OCI-LY3 (cell line): ENCODE measurements around the gene ORC6.

Experiments
- H2AFZ ChIP-seq: fragments of 200-600, 300-600 bp; shearing (Covaris generic); 2 replicates; pipeline ENCODE4 v1.6.0; 2014; ENCODE audit warnings: antibody characterized with exemption, low read depth, low read length
- H3K27ac ChIP-seq: fragments of 200-600, 300-600 bp; sonication (generic); 2 replicates; pipeline ENCODE4 v1.5.1; 2014; ENCODE audit warnings: mild to moderate bottlenecking, low read length, moderate library complexity, mixed read lengths
- H3K27me3 ChIP-seq: fragments of 200-600, 300-600 bp; sonication (generic); 2 replicates; pipeline ENCODE4 v1.6.1; 2014; ENCODE audit warnings: low read depth, low read length, mixed read lengths
- H3K36me3 ChIP-seq: fragments of 200-600, 300-600 bp; sonication (generic); replicated peaks from 2 replicates; pipeline ENCODE3; 2014; ENCODE audit warnings: low read depth, low read length, mixed read lengths
- H3K4me1 ChIP-seq: fragments of 300-600, 200-600 bp; sonication (generic); 2 replicates; pipeline ENCODE4 v1.6.1; 2014; ENCODE audit warnings: low read length, mixed read lengths
- H3K4me2 ChIP-seq: fragments of 200-600, 300-600 bp; sonication (generic); 2 replicates; pipeline ENCODE4 v1.6.1; 2014; ENCODE audit warnings: low read length, mixed read lengths
- H3K4me3 ChIP-seq: fragments of 300-600, 200-600 bp; sonication (generic); 2 replicates; pipeline ENCODE4 v1.5.1; 2014; ENCODE audit warnings: antibody characterized with exemption, mild to moderate bottlenecking, low read length, moderate library complexity
- H3K79me2 ChIP-seq: fragments of 300-600, 200-600 bp; shearing (Covaris generic); 2 replicates; pipeline ENCODE4 v1.6.1; 2014; ENCODE audit warnings: mild to moderate bottlenecking, low read length, mixed read lengths
- H3K9ac ChIP-seq: fragments of 300-600, 200-600 bp; shearing (Covaris generic); 2 replicates; pipeline ENCODE4 v1.6.0; 2014; ENCODE audit warnings: mild to moderate bottlenecking, low read length, moderate library complexity
- H3K9me3 ChIP-seq: fragments of 200-600, 300-600 bp; shearing (Covaris generic); 2 replicates; pipeline ENCODE4 v1.6.1; 2014; ENCODE audit warnings: low read length, mixed read lengths; ENCODE audit not compliant: insufficient read depth
- H4K20me1 ChIP-seq: fragments of 200-600, 300-600 bp; sonication (generic); 2 replicates; pipeline ENCODE4 v1.6.1; 2016; ENCODE audit warnings: low read length, mixed read lengths; ENCODE audit not compliant: insufficient read depth
- EZH2phosphoT487 ChIP-seq: fragments of 200-600 bp; shearing (Covaris generic); IDR thresholded peaks from 2 replicates; pipeline ENCODE4 v1.6.1; 2018; ENCODE audit warnings: antibody characterized with exemption, mixed run types, low read depth
- TF ChIP-seq, protein P1 (sequence below): fragments of 200-600, 300-600 bp; sonication (generic); IDR thresholded peaks from 2 replicates; pipeline ENCODE4 v1.5.1; 2014; ENCODE audit warnings: antibody characterized with exemption, low read length, low read depth

Gene ORC6

DNA sequence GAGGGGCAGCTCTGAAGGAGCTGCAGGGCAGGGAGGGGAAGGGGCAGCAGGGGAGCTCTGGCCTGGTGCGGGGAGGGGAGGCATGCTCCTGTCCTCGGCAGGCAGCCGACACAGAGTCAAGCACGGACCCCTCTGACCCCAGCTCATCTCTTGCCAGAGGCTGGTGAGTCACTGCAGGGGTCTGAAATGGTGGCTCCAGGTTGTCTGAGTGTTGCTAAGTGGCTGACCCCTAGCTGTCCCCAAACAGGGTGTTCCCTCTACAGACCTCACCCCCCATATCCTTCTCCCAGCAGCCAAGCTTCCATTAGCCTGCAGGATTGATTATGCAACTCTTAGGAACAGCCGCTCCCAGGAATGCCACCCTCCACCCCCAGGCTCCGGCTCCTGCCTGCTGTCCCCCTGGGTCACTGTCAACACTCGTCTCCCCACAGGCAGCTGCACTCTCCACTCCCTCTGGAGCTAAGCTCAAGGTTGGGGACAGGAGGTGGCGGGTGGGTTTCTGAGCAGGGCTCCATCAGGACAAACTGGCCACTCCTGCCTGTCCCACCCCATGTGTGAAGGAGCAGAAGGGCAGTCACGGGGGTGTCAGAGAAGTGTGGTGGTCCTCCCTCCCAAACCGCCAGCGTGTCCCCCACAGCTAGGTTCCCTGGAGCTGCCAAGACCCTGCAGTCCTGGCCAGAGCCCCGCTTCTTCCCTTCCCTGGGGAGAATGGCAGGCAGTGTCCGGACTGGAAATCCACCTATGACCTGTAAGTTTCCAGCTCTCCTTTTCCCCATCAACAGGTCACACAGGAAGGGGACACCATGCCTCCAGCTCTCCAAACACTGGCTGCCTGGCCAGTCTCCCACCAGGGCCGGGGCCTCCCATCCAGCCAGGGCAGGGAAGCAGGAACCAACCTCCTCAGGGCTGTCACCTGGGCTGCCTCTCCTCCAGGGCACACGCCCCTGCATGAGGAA, 57.6 kb downstream of the ORC6 start:
- H2AFZ ChIP-seq = no peak overlapping the region
- H3K9ac ChIP-seq = no peak overlapping the region
- H4K20me1 ChIP-seq = no peaks in the 10 kb centered on the region
- no peak overlapping the region for H3K4me2 ChIP-seq
- H3K27me3 ChIP-seq = no peaks in the 10 kb centered on the region
- TF ChIP-seq EZH2phosphoT487 = no peak
- TF ChIP-seq, protein P1, sequence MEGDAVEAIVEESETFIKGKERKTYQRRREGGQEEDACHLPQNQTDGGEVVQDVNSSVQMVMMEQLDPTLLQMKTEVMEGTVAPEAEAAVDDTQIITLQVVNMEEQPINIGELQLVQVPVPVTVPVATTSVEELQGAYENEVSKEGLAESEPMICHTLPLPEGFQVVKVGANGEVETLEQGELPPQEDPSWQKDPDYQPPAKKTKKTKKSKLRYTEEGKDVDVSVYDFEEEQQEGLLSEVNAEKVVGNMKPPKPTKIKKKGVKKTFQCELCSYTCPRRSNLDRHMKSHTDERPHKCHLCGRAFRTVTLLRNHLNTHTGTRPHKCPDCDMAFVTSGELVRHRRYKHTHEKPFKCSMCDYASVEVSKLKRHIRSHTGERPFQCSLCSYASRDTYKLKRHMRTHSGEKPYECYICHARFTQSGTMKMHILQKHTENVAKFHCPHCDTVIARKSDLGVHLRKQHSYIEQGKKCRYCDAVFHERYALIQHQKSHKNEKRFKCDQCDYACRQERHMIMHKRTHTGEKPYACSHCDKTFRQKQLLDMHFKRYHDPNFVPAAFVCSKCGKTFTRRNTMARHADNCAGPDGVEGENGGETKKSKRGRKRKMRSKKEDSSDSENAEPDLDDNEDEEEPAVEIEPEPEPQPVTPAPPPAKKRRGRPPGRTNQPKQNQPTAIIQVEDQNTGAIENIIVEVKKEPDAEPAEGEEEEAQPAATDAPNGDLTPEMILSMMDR = no peak
- no peaks in the 10 kb centered on the region for H3K79me2 ChIP-seq
- no peak overlapping the region for H3K27ac ChIP-seq
- no peak overlapping the region for H3K4me3 ChIP-seq
- H3K9me3 ChIP-seq = no peaks in the 10 kb centered on the region
- peaks cover 17% of the 10 kb centered on the region for H3K4me1 ChIP-seq
- H3K36me3 ChIP-seq = no peaks in the 10 kb centered on the region
